K562 (cell line): ENCODE results near the gene TEX48. TPM values are rescaled to one million over a fixed set of nuclear protein-coding genes. Genes with fewer than 3 reads are reported as not detected.

Experiments
- ATAC-seq: fragments of 200-7000 bp; cut with Tn5 transposase; 3 replicates; pipeline ENCODE4 v1.9.1; 2020; ENCODE audit warnings: moderate library complexity
- BruUV-seq: library from RNA; stranded (reverse); fragments of 400-500 nt; replicated peaks from 2 replicates; lab custom pipeline; 2021; lab: Mats Ljungman, UMichigan
- CTCF ChIA-PET: fragments of 300-600 bp; formaldehyde crosslinking; extraction: SDS; loops from one replicate; lab custom pipeline; 2021; ENCODE audit warnings: low intra/inter-chr PET ratio; lab: Yijun Ruan, JAX
- POLR2A ChIA-PET: fragments of 300-600, 350-650 bp; sonication (Branson Sonifier 250); formaldehyde crosslinking; extraction: SDS; loops from one replicate; lab custom pipeline; 2021; ENCODE audit warnings: antibody characterized with exemption, inconsistent platforms; lab: Yijun Ruan, JAX
- DNase-seq, 4 experiments: peaks; one replicate each; pipeline versions ENCODE4 v3.0.0 to v3.0.0-alpha.2; 2011 to 2018; ENCODE audit warnings: low spot score in 3 of 4, mixed read lengths in 3 of 4; ENCODE audit errors: extremely low read depth in 1 of 4
- FAIRE-seq: peaks from 2 replicates; lab custom pipeline; 2011; peaks lifted over from hg19 to GRCh38; lab: Jason Lieb, UNC
- H2AFZ ChIP-seq: 2 replicates; pipeline ENCODE4 v1.6.0; 2011; ENCODE audit warnings: low read depth, low read length, control low read depth, inconsistent platforms
- H3K27ac ChIP-seq: fragments of 200-600 bp; 3 replicates; pipeline ENCODE4 v1.8.0; 2011; ENCODE audit warnings: low read depth, mild to moderate bottlenecking, control low read depth, inconsistent platforms, low read length, moderate library complexity, mixed read lengths; ENCODE audit errors: extremely low read depth
- H3K27me3 ChIP-seq, 2 experiments: fragments of 300-600 bp in 1 of 2; 2 replicates in 1 of 2; 3 replicates in 1 of 2; pipeline versions ENCODE4 v1.6.0 to v1.8.0; 2011; ENCODE audit warnings: inconsistent platforms in 2 of 2, low read length in 2 of 2, mild to moderate bottlenecking in 1 of 2, mixed read lengths in 1 of 2, moderate library complexity in 1 of 2; ENCODE audit not compliant: control insufficient read depth in 2 of 2, insufficient read depth in 2 of 2
- H3K36me3 ChIP-seq: fragments of 300-600 bp; 3 replicates; pipeline ENCODE4 v1.8.0; 2011; ENCODE audit warnings: mild to moderate bottlenecking, low read length, inconsistent platforms; ENCODE audit not compliant: control insufficient read depth, insufficient read depth
- H3K4me1 ChIP-seq, 2 experiments: fragments of 200-600 bp in 1 of 2; replicated peaks in 1 of 2; 2 replicates in 1 of 2; 3 replicates in 1 of 2; pipeline versions ENCODE4 v1.5.1 to v1.8.0; 2011; ENCODE audit warnings: inconsistent platforms in 2 of 2, low read length in 2 of 2, mild to moderate bottlenecking in 1 of 2, mixed read lengths in 1 of 2, moderate library complexity in 1 of 2; ENCODE audit not compliant: control insufficient read depth in 2 of 2, insufficient read depth in 2 of 2
- H3K4me2 ChIP-seq: 2 replicates; pipeline ENCODE4 v1.6.1; 2011; ENCODE audit warnings: low read length, control low read depth, inconsistent platforms, mixed read lengths; ENCODE audit not compliant: insufficient read depth
- H3K4me3 ChIP-seq: fragments of 200-600 bp; sonication (generic), shearing (Covaris generic); 2 replicates; pipeline ENCODE4 v1.5.1; 2016; ENCODE audit warnings: control low read depth, inconsistent platforms
- H3K79me2 ChIP-seq: fragments of 200-600 bp; 3 replicates; pipeline ENCODE4 v1.8.0; 2011; ENCODE audit warnings: low read length, inconsistent platforms; ENCODE audit not compliant: control insufficient read depth, insufficient read depth
- H3K9ac ChIP-seq, 2 experiments: 2 replicates each; pipeline versions ENCODE4 v1.6.0 to v1.6.1; 2011; ENCODE audit warnings: low read depth in 2 of 2, low read length in 2 of 2, control low read depth in 1 of 2, inconsistent platforms in 1 of 2, mild to moderate bottlenecking in 1 of 2, mixed read lengths in 1 of 2; ENCODE audit not compliant: insufficient read depth in 1 of 2
- H3K9me1 ChIP-seq: one replicate; pipeline ENCODE4 v1.6.0; 2011; ENCODE audit warnings: inconsistent platforms, mild to moderate bottlenecking, low read length, moderate library complexity; ENCODE audit not compliant: control insufficient read depth, insufficient read depth
- H3K9me3 ChIP-seq: replicated peaks from 2 replicates; pipeline ENCODE4 v1.5.1; 2011; ENCODE audit warnings: low read depth, low read length, inconsistent platforms; ENCODE audit not compliant: control insufficient read depth, insufficient read depth
- H4K20me1 ChIP-seq: replicated peaks from 2 replicates; pipeline ENCODE4 v1.6.1; 2011; ENCODE audit warnings: low read length, inconsistent platforms, mixed read lengths; ENCODE audit not compliant: control insufficient read depth, insufficient read depth
- BCLAF1 ChIP-seq, 2 experiments: fragments of 450-650 bp in 1 of 2; IDR thresholded peaks; 2 replicates each; pipeline ENCODE4 v1.6.1; 2011 to 2017; ENCODE audit warnings: low read depth in 2 of 2, antibody characterized with exemption in 1 of 2, borderline replicate concordance in 1 of 2, low read length in 1 of 2, mild to moderate bottlenecking in 1 of 2, mixed read lengths in 1 of 2; ENCODE audit not compliant: control insufficient read depth in 1 of 2
- FOXO4 ChIP-seq: fragments of 450-650 bp; formaldehyde crosslinking; IDR thresholded peaks from 2 replicates; pipeline ENCODE4 v1.4.0; 2020; ENCODE audit warnings: mild to moderate bottlenecking, moderate library complexity
- HDAC1 ChIP-seq, 2 experiments: fragments of 450-650 bp; IDR thresholded peaks; 2 replicates each; pipeline ENCODE4 v1.6.1; 2016 to 2017; ENCODE audit warnings: inconsistent platforms in 1 of 2, mild to moderate bottlenecking in 1 of 2, moderate library complexity in 1 of 2
- POLR2B ChIP-seq: fragments of 450-650 bp; IDR thresholded peaks from 2 replicates; pipeline ENCODE4 v1.6.1; 2018; ENCODE audit warnings: low read depth; ENCODE audit not compliant: partially characterized antibody
- TAF9B ChIP-seq: fragments of 450-650 bp; IDR thresholded peaks from 2 replicates; pipeline ENCODE4 v1.6.1; 2018; ENCODE audit warnings: mild to moderate bottlenecking; ENCODE audit not compliant: partially characterized antibody
- WGBS: fragments of 100-300 bp; shearing (Covaris generic); methylation state at CpG from one replicate; pipeline ENCODE4 v1.1.6; 2016; ENCODE audit warnings: low coverage, mixed read lengths; ENCODE audit not compliant: insufficient coverage; ENCODE audit errors: missing lambda C conversion rate; 5-methylcytosine and 5-hydroxymethylcytosine counted together
- in situ Hi-C: fragments of 300-500 bp; cut with MboI; formaldehyde crosslinking; loops from 4 replicates; pipeline ENCODE4 v1.15.0; 2018; ENCODE audit warnings: inconsistent platforms, mixed read lengths
- intact Hi-C: fragments of 100-400 bp; cut with micrococcal nuclease; formaldehyde crosslinking; loops from 2 replicates; pipeline ENCODE4 v1.14.2; 2022
- polyA plus RNA-seq, 8 experiments: library from polyadenylated mRNA; depleted of rRNA in 4 of 8; stranded (reverse) in 5 of 8; unstranded in 3 of 8; fragments of >200 nt; fragmentation: Nextera tagmentation in 2 of 8; fragmentation: Illumina TruSeq in 1 of 8; extraction: Ambion mirVana in 2 of 8; extraction: Trizol in 1 of 8; gene quantifications; 2 replicates each; pipeline versions ENCODE4 v1.2.1 to v1.2.3, GENCODE V29; 2011 to 2014; ENCODE audit warnings: inconsistent platforms in 1 of 8, missing spikeins in 1 of 8
- total RNA-seq, 7 experiments: library from RNA; depleted of rRNA in 6 of 7; stranded (reverse); fragments of >200 nt in 6 of 7; fragmentation: Illumina TruSeq in 2 of 7; extraction: Trizol in 2 of 7; gene quantifications; 2 replicates each; pipeline versions ENCODE4 v1.2.1 to v1.2.3, GENCODE V29; 2011 to 2021; ENCODE audit warnings: low replicate concordance in 1 of 7

TEX48 gene
- total and polyA plus RNA-seq, 9 of the 15 experiments (the other 6 are each of a cell fraction or from before 2014, with no cell fraction given): not detected

GRCh38 chr9:114725930-114726329 lies 43.9 kb upstream of the TEX48 start:
- POLR2A ChIA-PET: no interaction called here
- in situ Hi-C loops: loop anchor here (25.0 kb wide), 1 partner anchor 186 kb away; no protein-coding TSS in a partner anchor

More at GRCh38 chr9:114725930-114726329, 43.9 kb upstream of the TEX48 start:
- Histone ChIP-seq H3K79me2 (no peaks in the 10 kb centered on the region), H3K27ac (no peak overlapping the region), H3K4me2 (no peak overlapping the region), H3K9ac (no peak overlapping the region), H3K9me1 (no peaks in the 10 kb centered on the region), H3K9me3 (no peaks in the 10 kb centered on the region), H3K27me3 (0 out of 5 replicates have a peak, but pooled peaks cover 0 to 5% of the 10 kb centered on the region in 2 experiments), H3K4me1 (no peaks in the 10 kb centered on the region), H3K4me3 (no peak overlapping the region), H4K20me1 (no peaks in the 10 kb centered on the region), H2AFZ (no peak overlapping the region), H3K36me3 (no peaks in the 10 kb centered on the region)
- DNase-seq (no peak), ATAC-seq (no peak), FAIRE-seq (no peak)
- intact Hi-C loops: no loop called here
- no TSS peak for BruUV-seq
- CTCF ChIA-PET: no interaction called here
- WGBS: 0% methylated on average over 3 of the region's 3 CpGs
- TF ChIP-seq POLR2B: no peak
- TF ChIP-seq FOXO4: no peak
- TF ChIP-seq TAF9B: no peak
- TF ChIP-seq BCLAF1 (IDR thresholded peaks at IDR 0.05; ENCODE audit: borderline replicate concordance in 1 of 2, control insufficient read depth in 1 of 2, low read depth in 2 of 2, low read length in 1 of 2): no peak
- no peak for TF ChIP-seq HDAC1 (IDR thresholded peaks at IDR 0.05)
